Measurements from ENCODE around the gene DACH1.

Gene DACH1

GRCh38 chr13:71871176-71871754 is 4.3 kb upstream of the DACH1 start:
- Histone ChIP-seq H3K79me2 (ENCODE audit: low read length) (no peaks in the 10 kb centered on the region), H3K27me3 (ENCODE audit: low read depth, low read length) (no peaks in the 10 kb centered on the region), H2AFZ (ENCODE audit: low read depth, low read length) (no peak overlapping the region), H3K27ac (ENCODE audit: low read length) (no peak overlapping the region), H3K36me3 (replicated peaks; ENCODE audit: low read depth, low read length) (no peaks in the 10 kb centered on the region), H3K4me2 (ENCODE audit: low read length) (no peak overlapping the region), H3K4me3 (ENCODE audit: low read length) (no peak overlapping the region), H3K4me1 (ENCODE audit: low read length) (no peaks in the 10 kb centered on the region), H3K9me3 (ENCODE audit: insufficient read depth, low read length) (no peaks in the 10 kb centered on the region), H3K9ac (ENCODE audit: low read length) (no peak overlapping the region), H4K20me1 (ENCODE audit: insufficient read depth, low read length) (no peaks in the 10 kb centered on the region)
- TF ChIP-seq CTCF (IDR thresholded peaks at IDR 0.05; ENCODE audit: low read depth, low read length) (no peak), EZH2phosphoT487 (IDR thresholded peaks at IDR 0.05; ENCODE audit: low read depth) (no peak)

GRCh38 chr13:71870100-71870499 is 3.1 kb upstream of the DACH1 start:
- Histone ChIP-seq H3K4me1 (ENCODE audit: low read length) (no peaks in the 10 kb centered on the region), H4K20me1 (ENCODE audit: insufficient read depth, low read length) (no peaks in the 10 kb centered on the region)
- no peak for TF ChIP-seq CTCF (IDR thresholded peaks at IDR 0.05; ENCODE audit: low read depth, low read length)

GRCh38 chr13:71869274-71869673 is 2.3 kb upstream of the DACH1 start:
- H3K79me2 ChIP-seq (ENCODE audit: low read length), result no peaks in the 10 kb centered on the region
- no peak overlapping the region for H3K27ac ChIP-seq (ENCODE audit: low read length)
- no peak overlapping the region for H2AFZ ChIP-seq (ENCODE audit: low read depth, low read length)
- H3K9me3 ChIP-seq (ENCODE audit: insufficient read depth, low read length), result 0 out of 2 replicates have a peak, but pooled peaks cover 3% of the 10 kb centered on the region
- no peak overlapping the region for H3K4me3 ChIP-seq (ENCODE audit: low read length)
- no peaks in the 10 kb centered on the region for H4K20me1 ChIP-seq (ENCODE audit: insufficient read depth, low read length)
- no peaks in the 10 kb centered on the region for H3K4me1 ChIP-seq (ENCODE audit: low read length)
- no peak for TF ChIP-seq CTCF (IDR thresholded peaks at IDR 0.05; ENCODE audit: low read depth, low read length)
- no peak for TF ChIP-seq EZH2phosphoT487 (IDR thresholded peaks at IDR 0.05; ENCODE audit: low read depth)
- no peaks in the 10 kb centered on the region for H3K36me3 ChIP-seq (replicated peaks; ENCODE audit: low read depth, low read length)
- no peak overlapping the region for H3K4me2 ChIP-seq (ENCODE audit: low read length)
- H3K9ac ChIP-seq (ENCODE audit: low read length), result no peak overlapping the region
- H3K27me3 ChIP-seq (ENCODE audit: low read depth, low read length), result no peaks in the 10 kb centered on the region

More at GRCh38 chr13:71870100-71870499, 3.1 kb upstream of the DACH1 start:
- H3K4me3 ChIP-seq (ENCODE audit: low read length), result no peak overlapping the region
- no peaks in the 10 kb centered on the region for H3K79me2 ChIP-seq (ENCODE audit: low read length)
- H3K9ac ChIP-seq (ENCODE audit: low read length), result no peak overlapping the region
- H3K9me3 ChIP-seq (ENCODE audit: insufficient read depth, low read length), result 0 out of 2 replicates have a peak, but pooled peaks cover 2% of the 10 kb centered on the region
- no peaks in the 10 kb centered on the region for H3K27me3 ChIP-seq (ENCODE audit: low read depth, low read length)
- no peak overlapping the region for H3K4me2 ChIP-seq (ENCODE audit: low read length)
- no peak overlapping the region for H3K27ac ChIP-seq (ENCODE audit: low read length)
- H3K36me3 ChIP-seq (replicated peaks; ENCODE audit: low read depth, low read length), result no peaks in the 10 kb centered on the region
- H2AFZ ChIP-seq (ENCODE audit: low read depth, low read length), result no peak overlapping the region

GRCh38 chr13:71866335-71867130 is 471 bp downstream of the DACH1 start:
- H3K9me3 ChIP-seq (ENCODE audit: insufficient read depth, low read length), result 0 out of 2 replicates have a peak, but pooled peaks cover 3% of the 10 kb centered on the region
- no peaks in the 10 kb centered on the region for H3K79me2 ChIP-seq (ENCODE audit: low read length)
- no peak overlapping the region for H3K9ac ChIP-seq (ENCODE audit: low read length)
- H3K27me3 ChIP-seq (ENCODE audit: low read depth, low read length), result no peaks in the 10 kb centered on the region
- no peak overlapping the region for H2AFZ ChIP-seq (ENCODE audit: low read depth, low read length)
- TF ChIP-seq EZH2phosphoT487 (IDR thresholded peaks at IDR 0.05; ENCODE audit: low read depth), result no peak
- no peak for TF ChIP-seq CTCF (IDR thresholded peaks at IDR 0.05; ENCODE audit: low read depth, low read length)
- no peaks in the 10 kb centered on the region for H3K4me1 ChIP-seq (ENCODE audit: low read length)
- no peak overlapping the region for H3K4me3 ChIP-seq (ENCODE audit: low read length)
- H3K27ac ChIP-seq (ENCODE audit: low read length), result no peak overlapping the region
- H4K20me1 ChIP-seq (ENCODE audit: insufficient read depth, low read length), result no peaks in the 10 kb centered on the region
- no peaks in the 10 kb centered on the region for H3K36me3 ChIP-seq (replicated peaks; ENCODE audit: low read depth, low read length)
- H3K4me2 ChIP-seq (ENCODE audit: low read length), result no peak overlapping the region
